Measurements from ENCODE around the gene MAPT.

Gene MAPT

GRCh38 chr17:46074540-46074939 lies 180.2 kb downstream of the MAPT start:
- DNase-seq: no peak

Data from NCI-H2107 (cell line).